K562 treated with DMSO at 1 percent for 12 hours (cell line): ENCODE data around the gene SPANXD. TPM values are rescaled to one million over a fixed set of nuclear protein-coding genes. Genes with fewer than 3 reads are reported as not detected.

Experiments
- total RNA-seq: library from RNA; unstranded; fragments of 300-600 nt; gene quantifications from 2 replicates; pipeline ENCODE4 v1.2.3, GENCODE V29; 2022; ENCODE audit not compliant: insufficient read depth

SPANXD gene
- total RNA-seq, result not detected in 2 replicates

GRCh38 chrX:141698639-141699038, at the start of gene SPANXD:
SPANXD (minus strand) TSS chrX:141698739; CDS start chrX:141698405, 334 bp downstream.

Other genes with a start within 250 kb of the SPANXD start
- gene SPANXA1, start 114.0 kb downstream of the SPANXD start, total RNA-seq, result not detected in 2 replicates
- gene SPANXA2, start 109.0 kb downstream of the SPANXD start, total RNA-seq, result not detected in 2 replicates
- gene MAGEC3, start 139.6 kb upstream of the SPANXD start, total RNA-seq, result not detected in 2 replicates
- 15.9 and 21.1 TPM in 2 replicates for gene MAGEC1, start 205.2 kb upstream of the SPANXD start, total RNA-seq